H4 (cell line): ENCODE measurements around the gene CCL4. TPM values are rescaled to one million over a fixed set of nuclear protein-coding genes. Genes with fewer than 3 reads are reported as not detected.
"Not testable (repeated sequence)": the region's sequence is repeated elsewhere in the genome, so short reads cannot be mapped to it uniquely, and the experiment has no call there.

Source experiments
- DNase-seq: peaks from one replicate; pipeline ENCODE4 v3.0.0-alpha.2; 2015; ENCODE audit warnings: low spot score
- total RNA-seq: library from RNA; depleted of rRNA; stranded (reverse); fragments of >200 nt; shearing (Covaris generic); gene quantifications from 2 replicates; pipeline ENCODE4 v1.2.3, GENCODE V29; 2014

The CCL4 gene
- total RNA-seq, 1 experiment from 2014 or later: not detected

DNA sequence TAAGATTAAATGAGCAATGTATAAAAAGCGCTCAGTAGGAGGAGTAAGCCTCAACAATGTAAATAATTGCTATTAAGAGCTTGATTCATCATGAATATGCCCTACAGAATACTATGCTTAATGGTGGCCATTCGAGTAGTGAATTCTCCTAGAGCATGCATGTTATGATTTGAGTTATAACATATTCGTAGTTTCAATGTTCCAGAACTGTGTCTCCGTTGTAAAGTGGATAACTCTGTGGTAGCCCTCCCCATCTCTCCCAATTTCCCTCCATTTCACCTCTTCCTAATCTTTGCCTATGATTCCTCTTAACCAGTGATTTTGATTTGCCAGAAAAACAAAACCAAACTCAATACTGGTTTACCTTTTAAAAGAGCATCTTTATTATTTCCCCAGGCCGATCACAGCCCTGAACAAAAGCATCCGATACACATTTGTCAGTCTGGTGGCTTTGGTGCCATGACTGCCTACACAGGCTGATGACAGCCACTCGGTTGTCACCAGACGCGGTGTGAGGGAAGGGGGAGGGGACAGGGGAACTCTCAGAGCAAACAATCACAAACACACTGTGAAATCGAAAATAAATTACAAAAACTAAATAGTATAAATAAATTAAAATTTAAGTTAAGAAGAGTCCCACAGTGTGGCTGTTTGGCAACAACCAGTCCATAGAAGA, 15.6 kb upstream of the CCL4 start:
- DNase-seq: not testable (repeated sequence)

DNA sequence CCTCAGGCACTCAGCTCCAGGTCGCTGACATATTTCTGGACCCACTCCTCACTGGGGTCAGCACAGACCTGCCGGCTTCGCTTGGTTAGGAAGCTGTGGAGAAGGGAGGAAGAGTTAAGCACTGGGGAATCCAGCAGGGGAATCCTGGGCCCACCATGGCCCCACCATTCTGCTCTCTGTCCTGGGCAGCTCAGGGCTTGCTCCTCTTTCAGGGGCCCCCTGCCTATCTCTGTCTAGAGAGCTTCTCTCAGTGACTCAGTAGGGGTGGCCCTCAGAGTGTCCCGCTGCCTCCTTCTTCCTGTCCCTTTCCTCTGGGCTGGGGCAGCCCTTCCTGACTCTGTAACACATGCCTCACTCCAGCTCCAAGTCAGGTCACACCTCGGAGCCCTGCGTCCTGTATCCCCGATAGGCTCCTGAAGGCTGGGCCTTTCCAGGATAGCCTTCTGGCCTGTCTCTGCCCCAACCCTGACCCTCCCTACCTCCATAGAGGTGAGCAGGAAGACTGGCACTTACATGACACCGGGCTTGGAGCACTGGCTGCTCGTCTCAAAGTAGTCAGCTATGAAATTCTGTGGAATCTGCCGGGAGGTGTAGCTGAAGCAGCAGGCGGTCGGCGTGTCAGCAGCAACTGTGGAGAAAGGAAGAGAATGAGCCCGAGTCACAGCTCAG, 14.8 kb upstream of the CCL4 start:
- DNase-seq: no peak

DNA sequence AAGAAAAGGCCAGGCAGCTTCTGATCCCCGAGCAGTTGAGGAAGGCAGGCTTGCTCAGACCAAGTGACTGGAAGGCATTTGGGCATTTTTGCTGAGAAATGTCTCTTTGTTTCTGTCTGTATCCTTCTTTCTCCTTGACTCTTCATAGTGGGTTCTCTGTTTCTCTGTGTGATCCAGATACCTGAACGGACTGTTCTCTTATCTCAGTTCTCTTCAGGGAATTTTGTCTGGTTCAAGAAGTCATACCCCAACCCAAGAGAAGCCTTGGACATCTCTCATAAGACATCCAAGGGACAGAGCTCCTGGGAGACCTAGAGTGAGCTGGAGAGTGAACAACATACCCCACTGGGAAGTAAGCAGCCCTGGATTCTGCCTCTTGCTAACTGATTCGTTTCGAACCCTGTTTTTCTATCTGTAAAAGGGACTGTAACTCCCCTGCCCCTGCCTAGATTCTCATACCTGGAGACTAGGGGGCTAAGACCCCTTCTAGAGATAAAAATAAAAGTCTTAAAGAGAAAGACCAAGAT, 14.2 kb upstream of the CCL4 start:
- no peak for DNase-seq

DNA sequence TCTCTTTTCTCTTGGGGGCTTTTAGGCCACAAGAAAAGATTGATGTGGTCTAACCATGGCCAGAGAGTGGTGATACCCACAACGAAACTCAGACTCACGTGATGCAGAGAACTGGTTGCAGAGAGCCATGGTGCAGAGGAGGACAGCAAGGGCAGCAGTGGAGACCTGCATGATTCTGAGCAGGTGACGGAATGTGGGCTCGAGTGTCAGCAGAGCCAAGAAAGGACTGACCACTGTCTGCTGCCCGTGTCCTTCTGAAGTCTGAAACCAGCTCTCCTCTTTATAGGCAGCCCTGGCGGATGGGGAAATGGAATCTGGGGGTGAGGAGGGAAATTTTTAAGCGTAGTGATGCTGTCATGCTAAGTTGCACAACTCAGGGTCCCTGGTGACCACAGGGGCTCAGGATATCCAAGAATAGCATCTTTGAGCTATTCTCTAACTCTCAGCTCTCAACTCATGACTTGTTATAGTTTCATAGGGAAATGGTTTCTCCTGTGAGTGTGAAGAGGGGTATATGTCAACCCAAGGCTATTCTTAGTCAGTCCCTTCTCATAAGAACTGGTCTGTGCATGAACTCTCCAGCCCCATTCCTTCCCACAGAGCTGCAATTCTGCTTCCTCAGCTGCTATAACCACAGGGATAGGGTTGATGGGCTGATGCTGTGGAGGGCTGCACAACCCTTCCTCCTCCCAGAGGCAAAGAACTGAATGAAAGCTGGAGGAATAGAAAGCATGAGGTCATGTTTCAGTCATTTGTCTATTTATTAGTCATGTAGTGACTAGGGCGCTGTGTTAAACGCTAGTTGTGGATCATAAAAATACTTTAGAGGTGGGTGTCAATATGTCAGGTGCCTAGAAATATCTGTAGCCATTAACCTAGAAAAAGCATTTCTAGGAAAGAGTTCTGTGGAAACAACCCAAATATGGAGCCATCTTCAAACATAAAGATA, 13.5 kb upstream of the CCL4 start, which contains the start of gene CCL3:
TSS of gene CCL3 (minus strand) at position 256 of the 949 bp plus-strand sequence. CDS start at position 171, 85 bp downstream.
- DNase-seq: no peak

DNA sequence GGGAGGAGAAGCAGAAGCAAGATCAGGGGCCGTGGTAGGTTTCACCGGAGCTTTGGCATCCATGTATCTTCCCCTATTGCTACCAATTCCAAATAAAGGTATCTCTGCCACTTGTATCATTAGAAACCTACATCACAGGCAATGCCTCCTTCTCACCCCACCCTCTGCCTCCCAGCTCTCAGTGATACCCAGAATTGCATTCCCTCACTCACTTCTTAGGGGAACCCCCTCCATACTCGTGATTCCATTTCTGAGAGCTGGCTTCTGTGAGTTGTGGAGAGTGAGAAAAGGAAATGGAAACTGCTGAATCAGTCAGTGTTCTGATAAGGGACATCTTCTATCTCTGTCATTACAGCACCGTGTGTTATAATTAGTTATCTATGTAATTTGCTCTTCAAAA, 11.4 kb upstream of the CCL4 start:
- DNase-seq: no peak

DNA sequence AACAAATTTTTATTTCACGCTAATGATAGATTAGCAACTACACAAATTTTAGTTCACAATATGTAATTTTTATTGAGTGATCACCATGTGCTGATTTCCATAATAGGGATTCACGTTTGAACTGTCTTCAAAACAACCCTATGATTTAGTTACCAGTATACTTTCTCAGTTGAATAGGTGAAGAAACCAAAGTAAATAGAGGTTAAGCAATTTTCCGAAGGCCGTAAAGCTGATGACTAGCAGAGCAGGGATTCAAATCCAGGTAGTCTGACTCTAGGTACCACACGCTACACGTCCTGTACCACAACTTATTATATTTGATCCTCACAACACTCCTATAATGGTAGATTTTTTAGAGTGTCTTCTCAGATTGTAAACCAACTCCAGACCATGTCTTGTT, 10.9 kb upstream of the CCL4 start:
- DNase-seq: not testable (repeated sequence)

DNA sequence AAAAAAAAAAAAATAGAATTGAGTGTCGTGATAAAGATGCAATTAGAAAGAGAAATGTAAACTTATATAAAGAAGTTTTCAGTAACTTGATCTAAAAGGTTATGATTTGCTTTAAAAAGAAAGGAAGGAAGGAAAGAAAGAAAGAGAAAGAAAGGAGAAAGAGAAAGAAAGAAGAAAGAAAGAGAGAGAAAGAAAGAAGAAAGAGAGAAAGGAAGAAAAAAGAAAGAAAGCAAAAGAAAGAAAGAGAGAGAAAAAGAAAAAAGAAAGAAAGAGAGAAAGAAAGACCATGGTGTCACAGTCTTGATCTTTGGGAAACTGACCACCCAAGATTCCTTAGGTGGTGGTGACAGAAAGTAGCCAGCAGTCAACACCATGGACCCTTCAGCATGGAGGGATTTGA, 9.4 kb upstream of the CCL4 start:
- DNase-seq: no peak

DNA sequence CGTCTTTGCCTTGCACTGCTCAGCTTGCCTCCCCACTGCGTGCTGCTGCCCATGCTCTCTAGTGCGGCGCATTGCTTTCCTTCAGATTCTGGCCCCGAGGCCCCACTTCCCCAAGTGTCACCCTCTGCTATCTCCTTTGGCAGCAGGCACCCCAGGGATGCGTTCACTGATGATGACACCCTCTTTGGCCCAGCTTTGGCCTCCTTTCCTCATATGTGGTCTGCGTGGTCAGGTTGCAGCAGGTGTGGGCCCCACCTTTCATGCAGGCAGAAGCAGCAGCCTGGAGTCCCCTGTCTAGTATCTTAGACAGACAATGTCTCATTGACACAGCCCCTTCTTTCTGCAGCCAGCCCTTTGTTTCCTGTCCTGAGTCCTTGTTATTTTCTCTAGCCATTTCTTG, 8.9 kb upstream of the CCL4 start:
- no peak for DNase-seq

DNA sequence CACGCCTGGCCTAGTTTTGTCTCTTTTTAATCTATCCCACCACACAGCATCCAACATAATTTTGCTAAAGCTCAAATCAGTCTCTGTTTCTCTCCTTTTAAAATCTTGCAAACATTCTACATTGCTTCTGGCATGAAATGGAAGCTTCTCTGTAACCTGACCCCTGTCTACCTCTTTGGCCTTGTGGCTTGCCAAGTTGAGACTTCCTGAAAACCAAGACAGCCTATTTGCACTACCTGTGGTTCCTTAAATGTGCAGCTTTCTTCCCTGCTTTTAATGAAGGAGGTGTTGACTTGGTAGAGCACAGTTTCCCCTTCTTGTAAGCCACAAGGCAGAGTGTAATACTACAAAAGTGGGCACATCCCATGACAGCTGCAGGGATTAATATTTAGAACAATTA, 7.6 kb upstream of the CCL4 start:
- DNase-seq: no peak

DNA sequence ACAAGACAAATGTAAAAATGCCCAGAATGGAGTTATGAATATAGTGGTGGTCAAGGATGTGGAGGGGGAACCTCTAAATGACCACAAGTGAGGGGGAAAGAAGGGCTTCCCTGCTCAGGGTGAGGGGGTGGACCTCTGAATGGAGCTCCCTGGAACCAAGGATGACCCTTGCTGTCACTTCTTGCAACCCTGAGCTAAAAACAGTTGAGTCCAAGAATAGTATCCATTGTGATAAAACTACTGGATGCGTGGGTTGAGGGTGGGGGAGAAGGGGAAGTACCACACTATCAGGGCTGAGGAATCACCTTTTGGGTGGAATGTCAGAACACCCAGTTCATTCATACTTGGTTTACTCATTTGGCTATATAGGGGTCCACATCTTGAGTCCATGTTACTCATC, 4.6 kb upstream of the CCL4 start:
- not testable (repeated sequence) for DNase-seq

DNA sequence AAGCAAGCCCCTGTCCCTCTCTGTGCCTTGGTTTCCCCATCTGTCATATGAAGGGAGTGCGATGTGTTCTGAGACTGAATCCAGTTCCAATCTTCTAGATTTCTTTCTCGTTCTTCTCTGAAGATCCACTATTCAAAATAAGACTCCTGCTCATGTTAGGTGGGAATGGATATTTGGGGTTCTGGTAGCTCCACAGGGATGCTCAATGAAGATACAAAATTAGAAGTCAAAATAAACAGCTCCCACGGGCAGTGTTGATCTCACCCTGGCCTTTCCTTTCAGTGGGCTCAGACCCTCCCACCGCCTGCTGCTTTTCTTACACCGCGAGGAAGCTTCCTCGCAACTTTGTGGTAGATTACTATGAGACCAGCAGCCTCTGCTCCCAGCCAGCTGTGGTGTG, 619 bp downstream of the CCL4 start:
- DNase-seq: not testable (repeated sequence)

DNA sequence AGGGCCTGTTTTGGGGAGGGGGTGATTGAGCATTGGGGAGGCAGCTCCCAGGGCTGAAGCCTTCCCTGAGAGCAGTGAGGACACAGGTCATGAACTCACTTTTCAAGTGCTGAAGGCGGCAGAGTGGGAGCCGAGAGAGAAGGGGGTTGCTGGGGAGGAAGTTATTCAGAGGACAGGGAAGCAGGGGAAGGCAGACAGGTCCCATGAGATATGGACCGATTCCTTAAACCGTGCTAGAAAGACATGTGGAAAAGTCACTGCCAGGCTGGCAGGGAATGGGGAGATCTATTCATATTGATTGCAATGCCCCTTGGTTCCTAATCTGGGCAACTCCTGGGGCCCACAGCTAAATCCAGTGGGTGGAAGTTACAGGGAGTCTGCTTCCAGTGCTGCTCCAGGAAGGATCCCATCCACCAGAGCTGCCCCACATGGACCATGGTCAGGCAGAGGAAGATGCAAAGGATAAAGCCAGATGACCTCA, 1.1 kb downstream of the CCL4 start:
- no peak for DNase-seq

DNA sequence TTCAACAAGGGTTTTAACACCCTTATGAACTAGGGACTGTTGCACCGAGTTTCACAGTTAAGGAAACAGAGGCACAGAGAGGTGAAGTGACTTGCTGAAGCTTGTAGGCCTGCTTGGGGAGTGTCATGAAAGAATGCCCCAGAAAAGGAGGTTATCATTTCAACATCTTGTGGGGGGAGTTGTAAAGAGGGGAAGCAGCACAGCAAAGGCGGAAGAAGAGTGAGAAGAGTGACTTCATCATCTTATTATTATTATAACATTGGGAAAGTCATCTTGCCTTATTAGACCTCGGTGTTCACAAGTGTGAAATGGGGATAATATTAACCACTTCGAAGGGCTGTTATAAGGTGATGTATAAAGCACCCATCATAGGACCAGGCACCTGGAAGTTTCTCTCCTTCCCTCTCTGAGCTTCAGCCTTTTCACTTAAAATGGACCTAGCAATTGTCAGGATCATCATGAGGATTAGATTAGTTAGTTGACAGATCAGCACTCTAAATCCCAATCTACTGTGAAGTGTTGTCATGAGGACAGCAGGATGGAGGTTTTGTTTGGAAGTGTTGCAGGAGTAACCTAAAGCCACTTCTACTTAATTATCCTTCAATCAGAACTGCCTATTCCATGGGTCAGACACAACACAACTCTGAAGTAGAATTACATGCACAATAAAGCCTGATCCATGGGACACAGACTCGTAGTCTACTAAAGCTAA, 2.3 kb downstream of the CCL4 start:
- no peak for DNase-seq

DNA sequence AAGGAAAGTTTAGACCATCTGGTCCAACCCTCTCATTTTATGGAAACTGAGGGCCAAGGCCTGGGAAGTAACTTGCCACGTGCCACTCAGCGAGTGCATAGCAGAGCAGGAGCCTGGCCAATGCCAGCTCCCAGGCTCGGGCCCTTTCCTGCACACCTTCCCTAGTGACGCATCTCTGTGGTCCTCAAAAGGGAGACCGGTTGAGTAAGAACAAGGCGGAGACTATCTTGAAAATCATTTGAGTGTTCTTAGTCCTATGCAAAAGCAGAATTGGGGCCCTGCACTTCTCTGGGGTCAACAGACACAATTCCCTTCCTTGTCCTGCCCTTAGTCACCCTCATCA, 2.8 kb downstream of the CCL4 start:
- DNase-seq: no peak

DNA sequence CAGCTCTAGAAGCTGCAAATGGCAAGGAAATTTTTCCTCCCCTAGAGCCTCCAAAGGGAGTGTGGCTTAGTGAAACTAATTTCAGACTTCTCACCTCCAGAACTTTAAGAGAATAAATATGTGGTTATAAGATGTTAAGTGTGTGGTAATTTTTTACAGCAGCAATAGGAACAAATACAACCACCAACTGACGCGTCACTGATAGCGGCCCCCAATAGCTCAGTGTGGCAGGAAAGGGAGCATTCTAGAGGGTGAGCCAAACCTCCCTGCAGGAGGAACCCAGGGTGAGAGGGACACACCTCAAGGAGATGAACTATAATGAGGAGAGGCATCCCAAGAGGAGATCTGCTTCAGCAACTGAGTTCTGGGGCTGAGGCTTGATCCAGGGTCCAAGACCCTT, 4.0 kb downstream of the CCL4 start:
- no peak for DNase-seq

DNA sequence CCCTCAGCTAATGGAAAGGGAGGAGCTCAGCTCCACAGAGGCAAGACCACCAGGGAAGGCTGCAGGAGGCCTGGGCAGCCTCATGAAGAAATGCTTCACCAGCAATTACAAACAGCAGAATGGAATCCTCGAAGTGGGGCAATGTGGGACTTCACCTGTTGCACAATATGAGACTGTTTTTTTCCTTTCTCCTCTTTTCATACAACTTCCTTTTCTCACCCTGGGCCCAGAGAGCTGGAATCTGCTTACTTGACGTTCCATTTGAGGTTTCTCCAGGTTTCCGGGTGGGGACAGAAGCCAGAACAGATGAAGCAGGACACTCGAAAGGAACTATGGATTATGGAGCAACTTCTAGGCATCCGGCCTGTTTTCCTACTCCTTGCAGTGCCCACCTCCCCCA, 4.6 kb downstream of the CCL4 start:
- not testable (repeated sequence) for DNase-seq

DNA sequence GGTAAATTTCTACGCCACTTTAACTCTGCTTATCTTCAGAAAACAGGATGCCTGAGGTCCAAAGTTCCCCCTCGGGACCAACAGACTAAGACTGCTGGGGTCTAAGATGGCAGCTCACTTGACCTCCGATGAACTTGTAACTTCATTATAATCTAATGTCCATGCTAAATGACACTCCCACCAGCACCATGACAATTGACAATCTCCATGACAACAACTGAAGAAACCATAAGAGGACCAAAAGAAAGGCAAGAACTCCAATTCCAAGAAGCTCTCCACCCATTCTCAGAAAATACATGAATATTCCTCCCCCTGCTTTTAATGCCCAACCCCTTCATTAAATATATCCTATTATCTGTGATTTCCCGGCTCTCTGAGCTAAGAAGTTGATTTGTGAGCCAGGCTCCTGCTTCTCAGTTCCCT, 7.5 kb downstream of the CCL4 start:
- no peak for DNase-seq

DNA sequence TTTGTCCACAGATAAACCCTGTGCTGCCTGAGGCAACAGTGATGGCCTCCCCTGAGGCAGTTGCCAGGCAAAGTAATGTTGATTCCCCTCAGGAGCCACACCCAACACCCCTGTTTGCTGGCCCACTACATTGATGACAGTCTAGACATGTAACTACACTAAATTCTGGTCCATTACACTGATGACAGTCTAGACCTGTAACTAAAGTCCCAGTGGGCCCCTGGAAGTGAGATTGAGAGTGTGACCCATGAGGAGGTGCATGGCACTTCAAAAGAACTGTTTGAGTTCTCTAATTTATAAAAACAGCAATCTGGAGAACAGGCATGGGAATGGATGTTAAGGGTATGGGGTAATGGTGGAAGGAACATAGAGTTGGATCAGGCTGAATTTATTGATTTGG, 8.9 kb downstream of the CCL4 start:
- no peak for DNase-seq

DNA sequence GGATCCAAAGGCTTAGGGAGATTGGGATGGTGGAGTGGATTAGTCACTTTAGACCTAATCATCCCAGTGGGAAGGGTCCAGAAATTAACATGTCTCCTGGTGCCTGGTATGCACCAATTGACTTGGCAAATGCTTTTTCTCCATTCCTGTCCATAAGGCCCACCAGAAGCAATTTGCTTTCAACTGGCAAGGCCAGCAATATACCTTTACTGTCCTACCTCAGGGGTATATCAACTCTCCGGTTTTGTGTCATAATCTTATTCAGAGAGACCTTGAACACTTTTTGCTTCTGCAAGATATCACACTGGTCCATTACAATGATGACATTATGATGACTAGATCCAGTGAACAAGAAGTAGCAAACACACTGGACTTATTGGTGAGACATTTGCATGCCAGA, 9.5 kb downstream of the CCL4 start:
- not testable (repeated sequence) for DNase-seq

DNA sequence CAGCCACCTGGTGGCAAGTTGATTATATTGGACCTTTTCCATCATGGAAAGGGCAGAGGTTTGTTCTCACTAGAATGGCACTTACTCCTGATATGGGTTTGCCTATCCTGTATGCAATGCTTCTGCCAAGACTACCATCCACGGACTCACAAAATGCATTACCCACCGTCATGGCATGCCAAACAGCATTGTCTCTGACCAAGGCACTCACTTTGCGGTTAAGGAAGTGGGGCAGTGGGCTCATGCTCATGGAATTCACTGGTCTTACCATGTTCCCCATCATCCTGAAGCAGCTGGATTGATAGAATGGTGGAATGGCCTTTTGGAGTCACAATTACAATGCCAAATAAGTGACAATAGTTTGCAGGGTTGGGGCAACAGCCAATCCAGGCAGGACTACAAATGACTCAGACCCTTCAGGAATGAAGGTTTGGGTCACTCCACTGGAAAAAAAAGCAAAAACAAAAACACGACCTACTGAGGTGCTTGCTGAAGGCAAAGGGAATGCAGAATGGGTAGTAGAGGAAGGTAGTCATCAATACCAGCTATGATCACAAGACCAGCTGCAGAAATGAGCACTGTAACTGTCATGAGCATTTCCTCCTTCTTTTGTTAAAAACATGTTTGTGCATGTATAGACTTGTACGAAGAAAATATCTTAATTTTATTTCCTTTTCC, 11.5 kb downstream of the CCL4 start:
- peak; percentile 79 for DNase-seq

DNA sequence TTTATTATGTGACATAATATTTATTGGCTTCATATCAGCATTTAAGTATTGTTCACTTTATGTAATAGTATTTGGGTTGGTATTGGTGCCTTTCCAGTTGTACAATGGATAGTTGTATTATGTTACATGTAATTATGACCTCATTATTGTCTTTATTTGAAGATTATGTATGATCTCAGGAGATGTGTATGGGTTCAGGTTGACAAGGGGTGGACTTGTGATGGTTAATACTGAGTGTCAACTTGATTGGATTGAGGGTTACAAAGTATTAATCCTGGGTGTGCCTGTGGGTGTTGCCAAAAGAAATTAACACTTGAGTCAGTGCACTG, 12.0 kb downstream of the CCL4 start:
- not testable (repeated sequence) for DNase-seq
